ENCODE data around the gene MRPL42. TPM values are rescaled to one million over a fixed set of nuclear protein-coding genes. Genes with fewer than 3 reads are reported as not detected.

Gene MRPL42
- total RNA-seq, 2 donors from 2014 or later, result 76.4 to 82.8 TPM

GRCh38 chr12:93524386-93525133, 57.2 kb downstream of the MRPL42 start:
- intact Hi-C loops (cut with DNase I), result loop anchor here (10.0 kb wide), 1 partner anchor 450 kb away; no protein-coding TSS in a partner anchor
- no peaks in the 10 kb centered on the region for H3K27me3 ChIP-seq
- no peak for TF ChIP-seq CTCF (IDR thresholded peaks at IDR 0.05)
- no peaks in the 10 kb centered on the region for H3K9me3 ChIP-seq
- no peaks in the 10 kb centered on the region for H3K36me3 ChIP-seq
- H3K9ac ChIP-seq (ENCODE audit: low read depth in 2 of 2, low read length in 2 of 2), result no peak overlapping the region
- H3K4me3 ChIP-seq, result no peak overlapping the region
- DNase-seq, result no peak
- no peak overlapping the region for H3K27ac ChIP-seq
- no peaks in the 10 kb centered on the region for H3K4me1 ChIP-seq

- H3K27me3 ChIP-seq, result no peaks in the 10 kb centered on the region
- intact Hi-C loops (cut with DNase I), result loop anchor here (10.0 kb wide), 1 partner anchor 448 kb away; no protein-coding TSS in a partner anchor
- no peaks in the 10 kb centered on the region for H3K36me3 ChIP-seq
- no peak for DNase-seq
- no peak for TF ChIP-seq CTCF (IDR thresholded peaks at IDR 0.05)
- no peak overlapping the region for H3K4me3 ChIP-seq
- no peaks in the 10 kb centered on the region for H3K4me1 ChIP-seq
- no peak overlapping the region for H3K9ac ChIP-seq (ENCODE audit: low read depth in 2 of 2, low read length in 2 of 2)
- no peaks in the 10 kb centered on the region for H3K9me3 ChIP-seq
- H3K27ac ChIP-seq, result no peak overlapping the region
Measured at GRCh38 chr12:93526786-93527428, 59.6 kb downstream of the MRPL42 start.

- no peak for TF ChIP-seq CTCF (IDR thresholded peaks at IDR 0.05)
Measured at GRCh38 chr12:93530358-93530757, 63.0 kb downstream of the MRPL42 start.

DNA sequence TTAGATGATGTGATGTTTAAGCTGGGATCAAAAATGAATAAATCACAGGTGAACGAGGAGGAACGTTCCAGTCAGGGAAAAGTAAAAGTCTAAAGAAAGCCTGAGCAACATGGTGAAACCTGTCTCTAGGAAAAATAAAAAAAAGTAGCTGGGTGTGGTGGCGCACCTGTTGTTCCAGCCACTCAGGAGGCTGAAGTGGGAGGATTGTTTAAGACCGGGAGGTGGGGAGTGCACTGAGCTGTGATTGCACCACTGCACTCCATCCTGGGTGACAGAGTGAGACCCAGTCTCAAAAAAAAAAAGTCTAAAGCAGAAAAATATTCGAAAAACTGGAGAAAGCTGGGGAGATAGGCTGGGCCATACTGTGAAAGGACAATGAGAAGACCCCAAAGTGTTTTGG, 66.0 kb downstream of the MRPL42 start:
- Histone ChIP-seq H3K9me3 (no peaks in the 10 kb centered on the region), H3K36me3 (no peaks in the 10 kb centered on the region), H3K4me1 (no peaks in the 10 kb centered on the region), H3K27ac (no peak overlapping the region), H3K9ac (ENCODE audit: low read depth in 2 of 2, low read length in 2 of 2) (no peak overlapping the region), H3K27me3 (no peaks in the 10 kb centered on the region), H3K4me3 (no peak overlapping the region)
- TF ChIP-seq CTCF (IDR thresholded peaks at IDR 0.05), result no peak
- DNase-seq, result no peak
- intact Hi-C loops (cut with DNase I), result no loop called here

More at GRCh38 chr12:93530358-93530757, 63.0 kb downstream of the MRPL42 start:
- Histone ChIP-seq H3K9me3 (no peaks in the 10 kb centered on the region), H3K27me3 (no peaks in the 10 kb centered on the region), H3K4me1 (no peaks in the 10 kb centered on the region), H3K36me3 (no peaks in the 10 kb centered on the region), H3K27ac (no peak overlapping the region), H3K9ac (ENCODE audit: low read depth in 2 of 2, low read length in 2 of 2) (no peak overlapping the region), H3K4me3 (no peak overlapping the region)
- no peak for DNase-seq
- intact Hi-C loops (cut with DNase I), result no loop called here

GRCh38 chr12:93536111-93536765, 68.9 kb downstream of the MRPL42 start:
- intact Hi-C loops (cut with DNase I), result no loop called here
- H3K9me3 ChIP-seq, result no peaks in the 10 kb centered on the region
- no peak for TF ChIP-seq CTCF (IDR thresholded peaks at IDR 0.05)

More at GRCh38 chr12:93536111-93536765, 68.9 kb downstream of the MRPL42 start:
- no peak for DNase-seq
- Histone ChIP-seq H3K4me3 (no peak overlapping the region), H3K9ac (ENCODE audit: low read depth in 2 of 2, low read length in 2 of 2) (no peak overlapping the region), H3K4me1 (no peaks in the 10 kb centered on the region), H3K27ac (no peak overlapping the region), H3K27me3 (no peaks in the 10 kb centered on the region), H3K36me3 (no peaks in the 10 kb centered on the region)
